DMS53 treated with DMSO at 0.1 percent for 48 hours (cell line): ENCODE measurements around the gene KDM1B.
"Not testable (repeated sequence)": the region's sequence is repeated elsewhere in the genome, so short reads cannot be mapped to it uniquely, and the experiment has no call there.

Experiments used
- DNase-seq: peaks from one replicate; lab custom pipeline; 2025; ENCODE audit not compliant: unreplicated experiment; lab: John Stamatoyannopoulos, UW

KDM1B gene

GRCh38 chr6:18186540-18187250 is 31.5 kb downstream of the KDM1B start:
- DNase-seq = no peak

- DNase-seq = no peak
Measured at GRCh38 chr6:18187701-18188100, 32.5 kb downstream of the KDM1B start.

GRCh38 chr6:18189196-18189595 is 34.0 kb downstream of the KDM1B start:
- no peak for DNase-seq

- no peak for DNase-seq
Measured at GRCh38 chr6:18192026-18192425, 36.8 kb downstream of the KDM1B start.

- DNase-seq = no peak
Measured at GRCh38 chr6:18203786-18204185, 48.6 kb downstream of the KDM1B start.

- no peak for DNase-seq
Measured at GRCh38 chr6:18204691-18205090, 49.5 kb downstream of the KDM1B start.

- DNase-seq = no peak
Measured at GRCh38 chr6:18206591-18206990, 51.4 kb downstream of the KDM1B start.

GRCh38 chr6:18207438-18207837 is 52.2 kb downstream of the KDM1B start:
- no peak for DNase-seq

GRCh38 chr6:18207949-18208348 is 52.7 kb downstream of the KDM1B start:
- no peak for DNase-seq

GRCh38 chr6:18208778-18209177 is 53.6 kb downstream of the KDM1B start:
- not testable (repeated sequence) for DNase-seq

- no peak for DNase-seq
Measured at GRCh38 chr6:18209539-18210197, 54.4 kb downstream of the KDM1B start.

GRCh38 chr6:18210707-18211106 is 55.5 kb downstream of the KDM1B start:
- no peak for DNase-seq

- DNase-seq = no peak
Measured at GRCh38 chr6:18211338-18211737, 56.1 kb downstream of the KDM1B start.

- DNase-seq = no peak
Measured at GRCh38 chr6:18212231-18212630, 57.0 kb downstream of the KDM1B start.

- DNase-seq = no peak
Measured at GRCh38 chr6:18213439-18213838, 58.2 kb downstream of the KDM1B start.

- no peak for DNase-seq
Measured at GRCh38 chr6:18214003-18214402, 58.8 kb downstream of the KDM1B start.

GRCh38 chr6:18215436-18215835 is 60.2 kb downstream of the KDM1B start:
- no peak for DNase-seq

- no peak for DNase-seq
Measured at GRCh38 chr6:18216411-18216810, 61.2 kb downstream of the KDM1B start.

GRCh38 chr6:18218233-18218632 is 63.0 kb downstream of the KDM1B start:
- no peak for DNase-seq

- no peak for DNase-seq
Measured at GRCh38 chr6:18219591-18219990, 64.4 kb downstream of the KDM1B start.

- DNase-seq = no peak
Measured at GRCh38 chr6:18221288-18221615, 66.0 kb downstream of the KDM1B start.

- not testable (repeated sequence) for DNase-seq
Measured at GRCh38 chr6:18226451-18227105, 71.4 kb downstream of the KDM1B start.
